Osteoblast (primary cell): Measurements from ENCODE around the gene AMBRA1. TPM values are rescaled to one million over a fixed set of nuclear protein-coding genes. Genes with fewer than 3 reads are reported as not detected.

ENCODE experiments used
- DNase-seq: peaks from one replicate; pipeline ENCODE4 v3.0.0; 2011; ENCODE audit warnings: low spot score, mixed read lengths; ENCODE audit not compliant: insufficient read length; ENCODE audit errors: missing footprints
- H2AFZ ChIP-seq: 2 replicates; pipeline ENCODE4 v1.6.0; 2011; ENCODE audit warnings: mild to moderate bottlenecking, low read length
- H3K27ac ChIP-seq: 2 replicates; pipeline ENCODE4 v1.5.1; 2011; ENCODE audit warnings: mild to moderate bottlenecking, low read depth, low read length, moderate library complexity
- H3K27me3 ChIP-seq: 2 replicates; pipeline ENCODE4 v1.6.0; 2012; ENCODE audit warnings: mild to moderate bottlenecking, control low read depth, inconsistent platforms, low read length, moderate library complexity; ENCODE audit not compliant: insufficient read depth
- H3K36me3 ChIP-seq: 2 replicates; pipeline ENCODE4 v1.5.1; 2011; ENCODE audit warnings: mild to moderate bottlenecking, low read length, control low read depth, moderate library complexity; ENCODE audit not compliant: insufficient read depth
- H3K4me1 ChIP-seq: 2 replicates; pipeline ENCODE4 v1.5.1; 2011; ENCODE audit warnings: mild to moderate bottlenecking, low read length, control low read depth, moderate library complexity; ENCODE audit not compliant: insufficient read depth
- H3K4me2 ChIP-seq: 2 replicates; pipeline ENCODE4 v1.6.0; 2011; ENCODE audit warnings: mild to moderate bottlenecking, low read length; ENCODE audit not compliant: insufficient read depth
- H3K4me3 ChIP-seq: fragments of 200-600 bp; sonication (generic); 3 replicates; pipeline ENCODE4 v1.5.1; 2012; ENCODE audit warnings: mild to moderate bottlenecking, low read length, inconsistent platforms; ENCODE audit not compliant: insufficient read depth
- H3K79me2 ChIP-seq: 2 replicates; pipeline ENCODE4 v1.6.0; 2012; ENCODE audit warnings: mild to moderate bottlenecking, low read length, control low read depth, inconsistent platforms; ENCODE audit not compliant: insufficient read depth
- H3K9me3 ChIP-seq: 2 replicates; pipeline ENCODE4 v1.5.1; 2011; ENCODE audit warnings: low read depth, low read length, control low read depth
- H4K20me1 ChIP-seq: 2 replicates; pipeline ENCODE4 v1.6.0; 2012; ENCODE audit warnings: mild to moderate bottlenecking, low read length, control low read depth; ENCODE audit not compliant: insufficient read depth
- CTCF ChIP-seq: IDR thresholded peaks from 2 replicates; pipeline ENCODE4 v1.5.1; 2011; ENCODE audit warnings: mild to moderate bottlenecking, low read depth, low read length, moderate library complexity; ENCODE audit errors: extremely low read depth
- total RNA-seq: library from RNA; depleted of rRNA; stranded (reverse); fragments of >200 nt; gene quantifications from 2 replicates; pipeline ENCODE4 v1.2.3, GENCODE V29; 2012

The AMBRA1 gene
- total RNA-seq, 1 donor, result 29.7 TPM

- Histone ChIP-seq H3K4me2 (no peak overlapping the region), H3K9me3 (no peaks in the 10 kb centered on the region), H3K27ac (no peak overlapping the region), H4K20me1 (peaks cover 24% of the 10 kb centered on the region), H3K27me3 (no peaks in the 10 kb centered on the region), H3K4me3 (no peak overlapping the region), H3K79me2 (peaks cover 18% of the 10 kb centered on the region), H3K36me3 (peaks cover 18% of the 10 kb centered on the region), H2AFZ (no peak overlapping the region), H3K4me1 (peaks cover 7% of the 10 kb centered on the region)
- no peak for DNase-seq
- TF ChIP-seq CTCF, result no peak
These were observed 85.5 kb downstream of the AMBRA1 start for GRCh38 chr11:46508360-46508759.

- no peak overlapping the region for H3K4me3 ChIP-seq
- no peak overlapping the region for H3K4me2 ChIP-seq
- H3K4me1 ChIP-seq, result peaks cover 7% of the 10 kb centered on the region
- no peaks in the 10 kb centered on the region for H3K9me3 ChIP-seq
- no peak overlapping the region for H2AFZ ChIP-seq
- H3K79me2 ChIP-seq, result peaks cover 9% of the 10 kb centered on the region
- TF ChIP-seq CTCF, result no peak
- peaks cover 15% of the 10 kb centered on the region for H4K20me1 ChIP-seq
- H3K27ac ChIP-seq, result no peak overlapping the region
- DNase-seq, result no peak
- no peaks in the 10 kb centered on the region for H3K27me3 ChIP-seq
- H3K36me3 ChIP-seq, result peaks cover 19% of the 10 kb centered on the region
These were observed 87.4 kb downstream of the AMBRA1 start for GRCh38 chr11:46506483-46506791.

- Histone ChIP-seq H3K27ac (no peak overlapping the region), H3K4me1 (peaks cover 7% of the 10 kb centered on the region), H3K79me2 (peaks cover 6% of the 10 kb centered on the region), H2AFZ (no peak overlapping the region), H3K27me3 (no peaks in the 10 kb centered on the region), H3K9me3 (no peaks in the 10 kb centered on the region), H3K36me3 (peaks cover 19% of the 10 kb centered on the region), H3K4me3 (no peak overlapping the region), H3K4me2 (no peak overlapping the region), H4K20me1 (peaks cover 19% of the 10 kb centered on the region)
- no peak for TF ChIP-seq CTCF
- DNase-seq, result no peak
These were observed 87.9 kb downstream of the AMBRA1 start for GRCh38 chr11:46505741-46506482.

- Histone ChIP-seq H2AFZ (no peak overlapping the region), H3K9me3 (no peaks in the 10 kb centered on the region), H3K36me3 (peaks cover 19% of the 10 kb centered on the region), H4K20me1 (peaks cover 24% of the 10 kb centered on the region), H3K27ac (no peak overlapping the region), H3K4me1 (peaks cover 7% of the 10 kb centered on the region), H3K4me3 (no peak overlapping the region), H3K4me2 (no peak overlapping the region), H3K79me2 (peaks cover 6% of the 10 kb centered on the region), H3K27me3 (no peaks in the 10 kb centered on the region)
- DNase-seq, result no peak
- no peak for TF ChIP-seq CTCF
These were observed 88.8 kb downstream of the AMBRA1 start for GRCh38 chr11:46504817-46505613.
